HG03196 (cell line): ENCODE measurements around the gene SLC6A3.

Experiments used
- ATAC-seq: cut with Tn5 transposase; IDR thresholded peaks from one replicate; pipeline ENCODE4 v1.9.1; 2021; ENCODE audit not compliant: unreplicated experiment

SLC6A3 gene

GRCh38 chr5:1356873-1357787 lies 88.1 kb downstream of the SLC6A3 start:
- no peak for ATAC-seq

GRCh38 chr5:1354576-1354975 lies 90.7 kb downstream of the SLC6A3 start:
- no peak for ATAC-seq

- no peak for ATAC-seq
These were observed 92.7 kb downstream of the SLC6A3 start for GRCh38 chr5:1352231-1353219.

GRCh38 chr5:1351156-1351555 lies 94.1 kb downstream of the SLC6A3 start:
- ATAC-seq, result no peak

- no peak for ATAC-seq
These were observed 96.0 kb downstream of the SLC6A3 start for GRCh38 chr5:1349246-1349645.

- ATAC-seq, result no peak
These were observed 96.3 kb downstream of the SLC6A3 start for GRCh38 chr5:1348986-1349245.

GRCh38 chr5:1347571-1347970 lies 97.7 kb downstream of the SLC6A3 start:
- ATAC-seq, result no peak

GRCh38 chr5:1346627-1347440 lies 98.4 kb downstream of the SLC6A3 start:
- ATAC-seq, result no peak

GRCh38 chr5:1345876-1346626 lies 99.2 kb downstream of the SLC6A3 start:
- ATAC-seq, result no peak

GRCh38 chr5:1344975-1345838 lies 100.0 kb downstream of the SLC6A3 start, which contains the start of gene CLPTM1L:
CLPTM1L (minus strand) TSS chr5:1345099; CDS start chr5:1344841, 258 bp downstream.
- ATAC-seq, result peak; percentile 77

GRCh38 chr5:1343931-1344901 lies 101.0 kb downstream of the SLC6A3 start:
- ATAC-seq, result peak; percentile 16

GRCh38 chr5:1343315-1343751 lies 101.9 kb downstream of the SLC6A3 start:
- no peak for ATAC-seq
